OCI-LY3 (cell line): ENCODE results near the gene PRMT3.

ENCODE experiments used
- EZH2phosphoT487 ChIP-seq: fragments of 200-600 bp; shearing (Covaris generic); IDR thresholded peaks from 2 replicates; pipeline ENCODE4 v1.6.1; 2018; ENCODE audit warnings: antibody characterized with exemption, mixed run types, low read depth
- TF ChIP-seq, protein P1 (sequence below): fragments of 200-600, 300-600 bp; sonication (generic); IDR thresholded peaks from 2 replicates; pipeline ENCODE4 v1.5.1; 2014; ENCODE audit warnings: antibody characterized with exemption, low read length, low read depth

DNA sequence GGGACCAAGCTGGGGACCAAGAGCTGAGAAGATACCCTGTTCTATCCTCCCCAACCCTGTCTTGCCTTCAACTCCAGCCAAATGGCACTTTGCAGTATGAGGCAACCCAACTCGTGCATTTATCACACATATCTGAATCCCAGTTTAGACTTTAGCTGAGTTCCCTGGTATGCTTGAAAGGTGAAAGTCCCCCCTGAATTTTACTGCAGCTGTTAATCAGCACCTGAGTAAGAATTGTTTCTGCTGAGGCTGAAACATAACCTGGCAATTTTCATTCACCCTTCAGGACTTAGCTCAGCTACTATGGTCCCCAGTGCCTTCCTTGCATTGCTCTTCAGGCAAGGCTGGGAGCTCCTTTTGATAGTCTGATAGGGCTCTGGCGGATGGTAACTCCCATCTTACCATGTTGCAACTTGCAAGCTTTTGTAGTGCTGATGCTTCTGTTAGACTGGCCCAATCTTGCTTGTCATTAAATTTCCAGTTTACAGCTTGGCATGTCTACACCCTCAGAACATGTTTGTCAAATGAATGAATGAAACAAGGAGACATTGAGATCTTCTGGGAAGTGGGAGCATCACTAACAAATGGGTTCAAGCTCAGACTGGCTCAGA is 147.9 kb downstream of the PRMT3 start:
- TF ChIP-seq, protein P1, sequence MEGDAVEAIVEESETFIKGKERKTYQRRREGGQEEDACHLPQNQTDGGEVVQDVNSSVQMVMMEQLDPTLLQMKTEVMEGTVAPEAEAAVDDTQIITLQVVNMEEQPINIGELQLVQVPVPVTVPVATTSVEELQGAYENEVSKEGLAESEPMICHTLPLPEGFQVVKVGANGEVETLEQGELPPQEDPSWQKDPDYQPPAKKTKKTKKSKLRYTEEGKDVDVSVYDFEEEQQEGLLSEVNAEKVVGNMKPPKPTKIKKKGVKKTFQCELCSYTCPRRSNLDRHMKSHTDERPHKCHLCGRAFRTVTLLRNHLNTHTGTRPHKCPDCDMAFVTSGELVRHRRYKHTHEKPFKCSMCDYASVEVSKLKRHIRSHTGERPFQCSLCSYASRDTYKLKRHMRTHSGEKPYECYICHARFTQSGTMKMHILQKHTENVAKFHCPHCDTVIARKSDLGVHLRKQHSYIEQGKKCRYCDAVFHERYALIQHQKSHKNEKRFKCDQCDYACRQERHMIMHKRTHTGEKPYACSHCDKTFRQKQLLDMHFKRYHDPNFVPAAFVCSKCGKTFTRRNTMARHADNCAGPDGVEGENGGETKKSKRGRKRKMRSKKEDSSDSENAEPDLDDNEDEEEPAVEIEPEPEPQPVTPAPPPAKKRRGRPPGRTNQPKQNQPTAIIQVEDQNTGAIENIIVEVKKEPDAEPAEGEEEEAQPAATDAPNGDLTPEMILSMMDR: no peak
- no peak for TF ChIP-seq EZH2phosphoT487
